Smooth muscle cell (in vitro differentiated cells): ENCODE results near the gene SNAPC2. TPM values are rescaled to one million over a fixed set of nuclear protein-coding genes. Genes with fewer than 3 reads are reported as not detected.

ENCODE experiments used
- DNase-seq: peaks from one replicate; lab custom pipeline; 2025; ENCODE audit not compliant: unreplicated experiment; lab: John Stamatoyannopoulos, UW
- H2AFZ ChIP-seq: fragments of 200-600 bp; sonication (generic); 2 replicates; pipeline ENCODE4 v1.6.0; 2016; ENCODE audit warnings: antibody characterized with exemption, low read depth, mild to moderate bottlenecking
- H3F3A ChIP-seq: fragments of 200-600 bp; sonication (generic); 2 replicates; pipeline ENCODE4 v1.6.0; 2017; ENCODE audit warnings: antibody characterized with exemption, low read depth
- H3K27ac ChIP-seq: fragments of 200-600 bp; sonication (generic); 2 replicates; pipeline ENCODE4 v1.5.1; 2016; ENCODE audit warnings: low read depth, mild to moderate bottlenecking
- H3K27me3 ChIP-seq: fragments of 200-600 bp; sonication (generic); 2 replicates; pipeline ENCODE4 v1.6.1; 2016; ENCODE audit warnings: low read depth, mild to moderate bottlenecking
- H3K36me3 ChIP-seq: fragments of 200-600 bp; sonication (generic); 2 replicates; pipeline ENCODE4 v1.5.1; 2016; ENCODE audit warnings: low read depth
- H3K4me1 ChIP-seq: fragments of 200-600 bp; sonication (generic); 2 replicates; pipeline ENCODE4 v1.5.1; 2016; ENCODE audit warnings: low read depth
- H3K4me2 ChIP-seq: fragments of 200-600 bp; sonication (generic); 2 replicates; pipeline ENCODE4 v1.6.0; 2016; ENCODE audit warnings: mild to moderate bottlenecking
- H3K4me3 ChIP-seq: fragments of 200-600 bp; sonication (generic); 2 replicates; pipeline ENCODE4 v1.5.1; 2016; ENCODE audit warnings: mild to moderate bottlenecking
- H3K79me2 ChIP-seq: fragments of 200-600 bp; sonication (generic); 2 replicates; pipeline ENCODE4 v1.6.0; 2016; ENCODE audit warnings: low read depth, mild to moderate bottlenecking
- H3K9ac ChIP-seq: fragments of 200-600 bp; sonication (generic); 2 replicates; pipeline ENCODE4 v1.6.0; 2016; ENCODE audit warnings: low read depth
- H3K9me3 ChIP-seq: fragments of 200-600 bp; sonication (generic); replicated peaks from 2 replicates; pipeline ENCODE4 v1.5.1; 2016; ENCODE audit warnings: low read depth
- H4K20me1 ChIP-seq: fragments of 200-600 bp; sonication (generic); 2 replicates; pipeline ENCODE4 v1.6.0; 2016; ENCODE audit warnings: low read depth
- WGBS: methylation state at CpG from one replicate; pipeline ENCODE4 v1.1.7; 2016; ENCODE audit warnings: low lambda C conversion rate; 5-methylcytosine and 5-hydroxymethylcytosine counted together
- polyA plus RNA-seq: library from polyadenylated mRNA; unstranded; fragments of >200 nt; fragmentation: Nextera tagmentation; extraction: Ambion mirVana; gene quantifications from 2 replicates; pipeline ENCODE4 v1.2.1, GENCODE V29; 2016
- total RNA-seq: library from RNA; depleted of rRNA; stranded (reverse); fragments of >200 nt; gene quantifications from 2 replicates; pipeline ENCODE4 v1.2.3, GENCODE V29; 2014
- TF ChIP-seq, protein P1 (sequence below): fragments of 200-600 bp; sonication (generic); IDR thresholded peaks from 2 replicates; pipeline ENCODE4 v1.5.1; 2017; ENCODE audit warnings: borderline replicate concordance, mild to moderate bottlenecking, antibody characterized with exemption; ENCODE audit not compliant: insufficient read depth, poor library complexity, severe bottlenecking

Gene SNAPC2
- total and polyA plus RNA-seq, 2 experiments from 2014 or later, result 18.2 to 35.0 TPM

DNA sequence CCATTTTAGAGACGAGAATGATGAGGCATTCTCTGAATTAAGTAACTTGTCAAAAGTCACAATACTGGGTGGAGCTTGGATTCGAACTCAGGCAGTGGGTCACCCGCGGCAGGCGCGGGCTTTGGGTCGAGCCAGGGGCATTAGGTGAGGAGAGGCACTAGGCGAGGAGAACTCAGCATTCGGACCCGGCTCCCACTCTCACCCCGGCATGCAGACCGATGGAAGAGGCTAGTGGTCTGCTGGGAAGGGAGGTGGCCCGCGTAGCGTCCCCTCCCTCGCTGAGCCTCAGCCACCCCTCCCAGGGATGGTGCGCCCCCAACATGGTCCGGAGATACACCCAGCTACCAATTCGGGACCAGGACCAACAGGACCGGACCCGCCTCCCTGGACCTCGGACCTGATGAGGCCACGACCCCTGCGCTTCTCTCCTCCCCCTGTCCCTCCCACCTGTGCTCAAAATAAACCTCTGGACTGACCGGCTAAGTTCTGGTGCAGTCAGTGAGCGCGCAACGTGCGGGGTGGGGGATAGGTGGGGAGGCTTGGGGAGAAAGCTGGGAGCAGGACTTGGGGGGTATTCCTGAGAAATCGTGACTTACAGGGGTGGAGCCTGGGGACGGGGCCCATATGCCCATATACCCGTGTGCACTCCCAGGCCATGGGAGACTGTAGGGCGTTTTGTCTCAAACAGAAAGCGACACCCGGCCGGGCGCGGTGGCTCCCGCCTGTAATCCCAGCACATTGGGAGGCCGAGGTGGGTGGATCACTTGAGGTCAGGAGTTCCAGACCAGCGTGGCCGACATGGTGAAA lies 1.3 kb upstream of the SNAPC2 start:
- peaks cover 15% of the 10 kb centered on the region for H3K4me1 ChIP-seq
- H4K20me1 ChIP-seq, result peaks cover 6% of the 10 kb centered on the region
- no peaks in the 10 kb centered on the region for H3K36me3 ChIP-seq
- H3F3A ChIP-seq, result peaks cover 7% of the 10 kb centered on the region
- DNase-seq, result no peak
- H3K27me3 ChIP-seq, result no peaks in the 10 kb centered on the region
- WGBS, result 92% methylated on average over 36 of the region's 42 CpGs
- no peaks in the 10 kb centered on the region for H3K79me2 ChIP-seq
- H2AFZ ChIP-seq, result no peak overlapping the region
- TF ChIP-seq, protein P1, sequence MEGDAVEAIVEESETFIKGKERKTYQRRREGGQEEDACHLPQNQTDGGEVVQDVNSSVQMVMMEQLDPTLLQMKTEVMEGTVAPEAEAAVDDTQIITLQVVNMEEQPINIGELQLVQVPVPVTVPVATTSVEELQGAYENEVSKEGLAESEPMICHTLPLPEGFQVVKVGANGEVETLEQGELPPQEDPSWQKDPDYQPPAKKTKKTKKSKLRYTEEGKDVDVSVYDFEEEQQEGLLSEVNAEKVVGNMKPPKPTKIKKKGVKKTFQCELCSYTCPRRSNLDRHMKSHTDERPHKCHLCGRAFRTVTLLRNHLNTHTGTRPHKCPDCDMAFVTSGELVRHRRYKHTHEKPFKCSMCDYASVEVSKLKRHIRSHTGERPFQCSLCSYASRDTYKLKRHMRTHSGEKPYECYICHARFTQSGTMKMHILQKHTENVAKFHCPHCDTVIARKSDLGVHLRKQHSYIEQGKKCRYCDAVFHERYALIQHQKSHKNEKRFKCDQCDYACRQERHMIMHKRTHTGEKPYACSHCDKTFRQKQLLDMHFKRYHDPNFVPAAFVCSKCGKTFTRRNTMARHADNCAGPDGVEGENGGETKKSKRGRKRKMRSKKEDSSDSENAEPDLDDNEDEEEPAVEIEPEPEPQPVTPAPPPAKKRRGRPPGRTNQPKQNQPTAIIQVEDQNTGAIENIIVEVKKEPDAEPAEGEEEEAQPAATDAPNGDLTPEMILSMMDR, result no peak
- H3K27ac ChIP-seq, result no peak overlapping the region
- no peak overlapping the region for H3K9ac ChIP-seq
- no peaks in the 10 kb centered on the region for H3K9me3 ChIP-seq
- peak overlapping the region; percentile 98 for H3K4me2 ChIP-seq
- no peak overlapping the region for H3K4me3 ChIP-seq

DNA sequence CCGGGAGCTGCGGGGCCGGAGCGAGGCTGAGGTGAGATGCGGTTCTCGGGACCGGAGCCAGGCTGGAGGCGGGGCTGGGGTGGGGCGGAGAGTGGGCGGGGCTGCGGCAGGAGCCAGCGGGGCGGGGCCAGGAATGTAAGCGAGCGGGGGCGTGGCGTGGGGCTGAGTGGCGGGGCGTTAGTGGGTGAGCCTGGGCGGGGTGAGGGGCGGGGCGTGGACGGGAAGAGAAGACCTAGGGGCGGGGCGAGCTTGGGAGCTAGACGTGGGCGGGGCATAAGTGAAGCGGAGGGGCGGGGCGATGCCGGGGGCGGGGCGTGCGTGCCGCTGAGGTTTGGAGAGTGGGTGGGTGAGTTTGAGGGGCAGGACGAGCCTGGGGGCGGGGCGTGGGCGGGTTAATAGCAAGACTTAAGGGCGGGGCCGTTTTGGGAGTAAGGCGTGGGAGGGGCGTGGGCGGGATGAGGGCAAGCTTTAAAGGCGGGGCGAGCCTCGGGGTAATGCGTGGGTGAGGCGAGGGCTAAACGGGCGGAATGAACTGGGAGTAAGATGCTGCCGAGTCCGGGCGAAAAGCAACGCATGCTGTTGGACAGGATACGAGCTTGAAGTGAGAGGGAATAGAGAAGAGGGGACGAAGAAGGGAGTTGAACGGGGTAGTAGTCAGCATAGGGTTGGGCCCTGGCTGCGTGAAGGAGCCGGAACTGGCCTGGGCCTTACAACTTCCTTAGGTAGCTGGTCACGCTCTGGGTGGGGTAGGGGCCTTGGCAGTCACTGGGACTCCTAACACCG lies 572 bp downstream of the SNAPC2 start:
- Histone ChIP-seq H3F3A (peaks cover 7% of the 10 kb centered on the region), H3K9ac (peak overlapping the region; percentile 48), H3K36me3 (no peaks in the 10 kb centered on the region), H3K4me3 (peak overlapping the region; percentile 94), H3K4me2 (peak overlapping the region; percentile 89), H2AFZ (no peak overlapping the region), H3K9me3 (no peaks in the 10 kb centered on the region), H3K4me1 (peaks cover 14% of the 10 kb centered on the region), H4K20me1 (peaks cover 10% of the 10 kb centered on the region), H3K79me2 (no peaks in the 10 kb centered on the region), H3K27me3 (no peaks in the 10 kb centered on the region), H3K27ac (peak overlapping the region; percentile 56)
- TF ChIP-seq, protein P1, result no peak
- 6% methylated on average over 28 of the region's 62 CpGs for WGBS
- DNase-seq, result peak; percentile 99

DNA sequence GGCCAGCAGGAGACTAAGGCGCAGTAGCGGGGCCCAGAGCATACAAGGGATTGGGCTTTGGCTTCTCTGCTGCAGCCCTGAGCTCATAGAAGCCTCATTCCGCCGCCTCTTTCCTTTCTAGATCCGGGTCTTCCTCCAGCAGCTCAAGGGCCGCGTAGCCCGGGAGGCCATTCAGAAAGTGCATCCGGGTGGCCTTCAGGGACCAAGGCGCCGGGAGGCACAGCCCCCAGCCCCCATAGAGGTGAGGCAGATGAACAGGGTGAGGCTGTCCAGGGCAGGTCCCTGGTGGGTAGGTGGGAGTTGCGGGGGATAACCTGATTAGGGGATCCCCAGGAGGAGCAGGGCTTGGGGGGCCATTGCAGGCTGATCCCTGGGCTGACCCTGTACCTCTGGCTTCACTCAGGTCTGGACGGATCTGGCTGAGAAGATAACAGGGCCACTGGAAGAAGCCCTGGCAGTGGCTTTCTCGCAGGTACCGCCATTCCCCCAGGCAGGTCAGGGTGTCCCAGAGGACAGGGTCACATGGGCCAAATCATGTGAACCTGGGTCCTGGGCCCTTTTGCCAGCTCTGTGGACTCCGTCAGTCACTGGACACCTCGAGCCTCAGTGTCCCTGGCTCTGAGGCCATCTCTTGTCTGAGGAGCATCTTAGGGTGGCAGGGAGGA lies 1.3 kb downstream of the SNAPC2 start:
- peak overlapping the region; percentile 46 for H3K27ac ChIP-seq
- DNase-seq, result no peak
- peak overlapping the region; percentile 83 for H3K4me2 ChIP-seq
- H3K4me3 ChIP-seq, result peak overlapping the region; percentile 45
- no peaks in the 10 kb centered on the region for H3K9me3 ChIP-seq
- H3F3A ChIP-seq, result peaks cover 7% of the 10 kb centered on the region
- peaks cover 10% of the 10 kb centered on the region for H4K20me1 ChIP-seq
- TF ChIP-seq, protein P1, result no peak
- H3K4me1 ChIP-seq, result peaks cover 6% of the 10 kb centered on the region
- no peaks in the 10 kb centered on the region for H3K36me3 ChIP-seq
- H3K27me3 ChIP-seq, result no peaks in the 10 kb centered on the region
- H2AFZ ChIP-seq, result no peak overlapping the region
- H3K9ac ChIP-seq, result no peak overlapping the region
- no peaks in the 10 kb centered on the region for H3K79me2 ChIP-seq
- WGBS, result 84% methylated on average over 17 of the region's 17 CpGs
